ENCODE results near the gene DMTF1. TPM values are rescaled to one million over a fixed set of nuclear protein-coding genes. Genes with fewer than 3 reads are reported as not detected.
"Not testable (repeated sequence)": the region's sequence is repeated elsewhere in the genome, so short reads cannot be mapped to it uniquely, and the experiment has no call there.

Gene DMTF1
- total RNA-seq, 2 donors from 2014 or later = 30.7 to 100 TPM

DNA sequence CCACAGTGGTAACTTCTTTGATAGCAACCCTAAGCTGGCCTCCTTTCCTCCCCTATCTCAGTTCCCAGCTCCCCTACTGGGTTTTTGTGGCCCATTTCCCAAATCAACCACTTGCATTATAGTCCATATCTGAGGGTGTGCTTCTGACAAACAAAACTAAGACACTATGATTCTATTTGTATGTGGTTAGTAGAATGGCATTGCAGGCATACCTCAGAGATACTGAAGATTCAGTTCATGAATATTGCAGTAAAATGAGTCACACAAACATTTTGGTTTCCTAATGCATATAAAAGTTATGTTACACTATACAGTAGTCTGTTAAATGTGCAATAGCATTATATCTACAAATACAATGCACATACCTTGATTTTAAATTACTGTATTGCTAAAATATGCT lies 82.7 kb downstream of the DMTF1 start:
- TF ChIP-seq POLR2AphosphoS5 (IDR thresholded peaks at IDR 0.05) (no peak), POLR2A (IDR thresholded peaks at IDR 0.05) (no peak)
- TF ChIP-seq, protein P1, sequence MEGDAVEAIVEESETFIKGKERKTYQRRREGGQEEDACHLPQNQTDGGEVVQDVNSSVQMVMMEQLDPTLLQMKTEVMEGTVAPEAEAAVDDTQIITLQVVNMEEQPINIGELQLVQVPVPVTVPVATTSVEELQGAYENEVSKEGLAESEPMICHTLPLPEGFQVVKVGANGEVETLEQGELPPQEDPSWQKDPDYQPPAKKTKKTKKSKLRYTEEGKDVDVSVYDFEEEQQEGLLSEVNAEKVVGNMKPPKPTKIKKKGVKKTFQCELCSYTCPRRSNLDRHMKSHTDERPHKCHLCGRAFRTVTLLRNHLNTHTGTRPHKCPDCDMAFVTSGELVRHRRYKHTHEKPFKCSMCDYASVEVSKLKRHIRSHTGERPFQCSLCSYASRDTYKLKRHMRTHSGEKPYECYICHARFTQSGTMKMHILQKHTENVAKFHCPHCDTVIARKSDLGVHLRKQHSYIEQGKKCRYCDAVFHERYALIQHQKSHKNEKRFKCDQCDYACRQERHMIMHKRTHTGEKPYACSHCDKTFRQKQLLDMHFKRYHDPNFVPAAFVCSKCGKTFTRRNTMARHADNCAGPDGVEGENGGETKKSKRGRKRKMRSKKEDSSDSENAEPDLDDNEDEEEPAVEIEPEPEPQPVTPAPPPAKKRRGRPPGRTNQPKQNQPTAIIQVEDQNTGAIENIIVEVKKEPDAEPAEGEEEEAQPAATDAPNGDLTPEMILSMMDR (IDR thresholded peaks at IDR 0.05) = no peak
- no peaks in the 10 kb centered on the region for H3K36me3 ChIP-seq
- intact Hi-C loops (cut with DNase I) = loop anchor here (5.0 kb wide), 1 partner anchor 308 kb away; no protein-coding TSS in a partner anchor
- no peaks in the 10 kb centered on the region for H3K27me3 ChIP-seq (replicated peaks; ENCODE audit: insufficient read depth)
- H3K4me1 ChIP-seq (replicated peaks) = no peaks in the 10 kb centered on the region
- H3K9me3 ChIP-seq = no peaks in the 10 kb centered on the region
- no peak overlapping the region for H3K27ac ChIP-seq
- no peak for DNase-seq (ENCODE audit: low spot score)
- H3K4me3 ChIP-seq = no peak overlapping the region

DNA sequence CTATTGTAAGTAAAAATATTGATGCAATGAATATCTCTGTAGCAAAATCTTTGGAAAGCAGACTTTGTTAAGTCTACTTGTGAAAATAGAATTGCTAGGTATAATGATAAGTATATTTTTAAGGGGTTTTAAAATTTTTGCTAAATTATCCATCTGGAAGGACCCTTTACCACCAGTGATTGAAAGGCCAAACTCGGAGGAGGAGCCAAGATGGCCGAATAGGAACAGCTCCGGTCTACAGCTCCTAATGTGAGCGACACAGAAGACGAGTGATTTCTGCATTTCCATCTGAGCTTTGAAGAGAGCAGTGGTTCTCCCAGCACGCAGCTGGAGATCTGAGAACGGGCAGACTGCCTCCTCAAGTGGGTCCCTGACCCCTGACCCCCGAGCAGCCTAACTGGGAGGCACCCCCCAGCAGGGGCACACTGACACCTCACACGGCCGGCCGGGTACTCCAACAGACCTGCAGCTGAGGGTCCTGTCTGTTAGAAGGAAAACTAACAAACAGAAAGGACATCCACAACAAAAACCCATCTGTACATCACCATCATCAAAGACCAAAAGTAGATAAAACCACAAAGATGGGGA lies 86.3 kb downstream of the DMTF1 start:
- WGBS = 59% methylated on average over 9 of the region's 11 CpGs
- not testable (repeated sequence) for H3K27me3 ChIP-seq (replicated peaks; ENCODE audit: insufficient read depth); H3K36me3 ChIP-seq; DNase-seq (ENCODE audit: low spot score); H3K9me3 ChIP-seq; H3K4me1 ChIP-seq (replicated peaks); H3K4me3 ChIP-seq; H3K27ac ChIP-seq
- intact Hi-C loops (cut with DNase I) = loop anchor here (5.0 kb wide), 1 partner anchor 311 kb away; no protein-coding TSS in a partner anchor

DNA sequence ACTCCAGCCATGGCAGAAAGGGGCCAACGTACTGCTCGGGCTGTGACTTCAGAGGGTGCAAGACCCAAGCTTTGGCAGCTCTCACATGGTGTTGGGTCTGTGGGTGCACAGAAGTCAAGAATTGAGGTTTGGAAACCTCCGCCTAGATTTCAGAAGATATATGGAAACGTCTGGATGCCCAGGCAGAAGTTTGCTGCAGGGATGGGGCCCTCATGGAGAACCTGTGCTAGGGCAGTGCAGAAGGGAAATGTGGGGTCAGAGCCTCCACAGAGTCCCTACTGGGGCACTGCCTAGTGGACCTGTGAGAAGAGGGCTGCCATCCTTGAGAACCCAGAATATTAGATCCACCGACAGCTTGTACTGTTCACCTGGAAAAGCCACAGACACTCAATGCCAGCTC lies 93.4 kb downstream of the DMTF1 start:
- 92% methylated on average over 5 of the region's 5 CpGs for WGBS
- H3K27ac ChIP-seq; H3K4me1 ChIP-seq (replicated peaks); H3K36me3 ChIP-seq; H3K27me3 ChIP-seq (replicated peaks; ENCODE audit: insufficient read depth); intact Hi-C loops (cut with DNase I); H3K9me3 ChIP-seq; H3K4me3 ChIP-seq; DNase-seq (ENCODE audit: low spot score): not testable (repeated sequence)

Small RNA genes within 50 kb of the gene (small RNA-seq; reads per million reads assigned to genes)
- gene RF00019 = 0 reads per million in 2 donors
- gene RF02271 = 0 reads per million in 2 donors

Other genes with a start within 250 kb of the DMTF1 start
- gene ELAPOR2, start 92.8 kb upstream of the DMTF1 start, total RNA-seq = 10 to 100 TPM; 15.5 to 19.9 TPM
- gene TMEM243, start 67.3 kb downstream of the DMTF1 start, total RNA-seq = 10 to 100 TPM; 23.3 to 39.7 TPM
- 10 to 100 TPM; 17.0 to 35.0 TPM for gene CROT, start 193.2 kb downstream of the DMTF1 start, total RNA-seq